GM12891 (cell line): ENCODE data around the gene AMBRA1.

ENCODE experiments used
- PAX5 ChIP-seq: IDR thresholded peaks from 2 replicates; pipeline ENCODE4 v1.6.1; 2011; ENCODE audit warnings: low read length, moderate library complexity, mild to moderate bottlenecking; ENCODE audit not compliant: insufficient read depth, severe bottlenecking
- POLR2A ChIP-seq: IDR thresholded peaks from 2 replicates; pipeline ENCODE4 v1.6.1; 2011; ENCODE audit warnings: low read depth, low read length, control low read depth
- POLR2AphosphoS5 ChIP-seq: IDR thresholded peaks from 2 replicates; pipeline ENCODE4 v1.6.1; 2011; ENCODE audit warnings: low read depth, low read length, control low read depth
- SPI1 ChIP-seq: IDR thresholded peaks from 2 replicates; pipeline ENCODE4 v1.6.1; 2011; ENCODE audit warnings: low read depth, low read length, control low read depth
- TAF1 ChIP-seq: IDR thresholded peaks from 2 replicates; pipeline ENCODE4 v1.6.1; 2011; ENCODE audit warnings: low read depth, low read length, control low read depth

GRCh38 chr11:46557684-46558151 is 36.1 kb downstream of the AMBRA1 start:
- TF ChIP-seq TAF1 (no peak), SPI1 (no peak), POLR2A (no peak), POLR2AphosphoS5 (no peak), PAX5 (no peak)
